KMS-11 (cell line): ENCODE results near the gene TERT.
"Not testable (repeated sequence)": the region's sequence is repeated elsewhere in the genome, so short reads cannot be mapped to it uniquely, and the experiment has no call there.

Experiments used
- H2AFZ ChIP-seq: fragments of 200-600 bp; sonication (generic); 2 replicates; pipeline ENCODE4 v1.6.1; 2016; ENCODE audit warnings: antibody characterized with exemption, mixed run types, low read depth
- H3K27ac ChIP-seq: fragments of 200-600 bp; sonication (generic); 2 replicates; pipeline ENCODE4 v1.6.1; 2016; ENCODE audit warnings: mild to moderate bottlenecking, mixed run types
- H3K27me3 ChIP-seq: fragments of 200-600 bp; sonication (generic); 2 replicates; pipeline ENCODE4 v1.6.1; 2017; ENCODE audit warnings: mild to moderate bottlenecking, low read depth, mixed run types, moderate library complexity; ENCODE audit not compliant: insufficient read depth
- H3K36me3 ChIP-seq: fragments of 200-600 bp; sonication (generic); 2 replicates; pipeline ENCODE4 v1.6.1; 2017; ENCODE audit warnings: mild to moderate bottlenecking, mixed run types; ENCODE audit not compliant: insufficient read depth
- H3K4me1 ChIP-seq: fragments of 200-600 bp; sonication (generic); 2 replicates; pipeline ENCODE4 v1.6.1; 2016; ENCODE audit warnings: mild to moderate bottlenecking, low read depth, mixed run types; ENCODE audit not compliant: poor library complexity, severe bottlenecking
- H3K4me2 ChIP-seq: fragments of 200-600 bp; sonication (generic); 2 replicates; pipeline ENCODE4 v1.7.0; 2016; ENCODE audit warnings: mild to moderate bottlenecking, mixed run types
- H3K4me3 ChIP-seq: fragments of 200-600 bp; sonication (generic); IDR thresholded peaks from 2 replicates; pipeline ENCODE4 v1.6.1; 2017; ENCODE audit warnings: low read depth, low read length, mixed read lengths; ENCODE audit not compliant: insufficient read depth
- H3K79me2 ChIP-seq: fragments of 200-600 bp; sonication (generic); 2 replicates; pipeline ENCODE4 v1.6.1; 2016; ENCODE audit warnings: low read depth, mixed run types; ENCODE audit not compliant: insufficient read depth
- H3K9ac ChIP-seq: fragments of 200-600 bp; sonication (generic); 2 replicates; pipeline ENCODE4 v1.6.1; 2016; ENCODE audit warnings: mild to moderate bottlenecking, mixed run types
- H4K20me1 ChIP-seq: fragments of 200-600 bp; sonication (generic); 2 replicates; pipeline ENCODE4 v1.6.1; 2016; ENCODE audit warnings: mild to moderate bottlenecking, mixed run types; ENCODE audit not compliant: insufficient read depth
- TF ChIP-seq, protein P1 (sequence below): fragments of 200-600 bp; sonication (generic); conservative IDR thresholded peaks from 2 replicates; pipeline ENCODE4 v1.6.1; 2017; ENCODE audit warnings: low read depth, mild to moderate bottlenecking, antibody characterized with exemption, low read length, moderate library complexity, mixed read lengths

The TERT gene

GRCh38 chr5:1231354-1231905, 63.4 kb downstream of the TERT start:
- no peak overlapping the region for H3K4me3 ChIP-seq
- H3K27me3 ChIP-seq = peaks cover under 1% of the 10 kb centered on the region; the same call in 1 of the 2 replicates
- H3K9ac ChIP-seq = no peak overlapping the region

DNA sequence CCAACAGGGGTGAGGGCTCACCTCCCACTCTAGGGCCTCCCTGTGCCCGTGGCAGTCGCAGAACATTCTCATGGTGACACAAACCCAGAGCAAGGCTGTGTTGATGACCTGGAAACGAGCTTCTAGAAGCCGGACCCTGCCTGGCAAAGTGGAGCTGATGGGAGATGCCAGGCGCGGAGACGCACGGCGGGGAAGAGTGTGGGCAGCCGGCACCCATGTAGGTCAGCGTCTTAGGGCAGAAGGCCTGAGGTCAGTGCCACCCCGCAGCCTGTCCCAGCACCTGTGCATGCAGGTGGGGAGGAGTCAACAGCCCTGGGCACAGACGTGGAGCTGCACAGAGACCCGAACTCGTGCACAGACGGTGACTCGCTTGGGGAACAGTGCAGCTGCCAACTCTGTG, 64.3 kb downstream of the TERT start:
- Histone ChIP-seq H3K36me3 (no peaks in the 10 kb centered on the region), H3K4me3 (no peak overlapping the region), H3K79me2 (no peaks in the 10 kb centered on the region), H3K9ac (no peak overlapping the region), H3K4me2 (no peak overlapping the region), H3K27ac (no peak overlapping the region), H2AFZ (no peak overlapping the region), H3K27me3 (peaks cover 5% of the 10 kb centered on the region; the same call in 1 of the 2 replicates), H3K4me1 (no peaks in the 10 kb centered on the region), H4K20me1 (no peaks in the 10 kb centered on the region)
- TF ChIP-seq, protein P1, sequence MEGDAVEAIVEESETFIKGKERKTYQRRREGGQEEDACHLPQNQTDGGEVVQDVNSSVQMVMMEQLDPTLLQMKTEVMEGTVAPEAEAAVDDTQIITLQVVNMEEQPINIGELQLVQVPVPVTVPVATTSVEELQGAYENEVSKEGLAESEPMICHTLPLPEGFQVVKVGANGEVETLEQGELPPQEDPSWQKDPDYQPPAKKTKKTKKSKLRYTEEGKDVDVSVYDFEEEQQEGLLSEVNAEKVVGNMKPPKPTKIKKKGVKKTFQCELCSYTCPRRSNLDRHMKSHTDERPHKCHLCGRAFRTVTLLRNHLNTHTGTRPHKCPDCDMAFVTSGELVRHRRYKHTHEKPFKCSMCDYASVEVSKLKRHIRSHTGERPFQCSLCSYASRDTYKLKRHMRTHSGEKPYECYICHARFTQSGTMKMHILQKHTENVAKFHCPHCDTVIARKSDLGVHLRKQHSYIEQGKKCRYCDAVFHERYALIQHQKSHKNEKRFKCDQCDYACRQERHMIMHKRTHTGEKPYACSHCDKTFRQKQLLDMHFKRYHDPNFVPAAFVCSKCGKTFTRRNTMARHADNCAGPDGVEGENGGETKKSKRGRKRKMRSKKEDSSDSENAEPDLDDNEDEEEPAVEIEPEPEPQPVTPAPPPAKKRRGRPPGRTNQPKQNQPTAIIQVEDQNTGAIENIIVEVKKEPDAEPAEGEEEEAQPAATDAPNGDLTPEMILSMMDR = no peak

More at GRCh38 chr5:1231354-1231905, 63.4 kb downstream of the TERT start:
- H3K79me2 ChIP-seq = no peaks in the 10 kb centered on the region
- H3K4me2 ChIP-seq = no peak overlapping the region
- H2AFZ ChIP-seq = no peak overlapping the region
- no peaks in the 10 kb centered on the region for H3K4me1 ChIP-seq
- no peak overlapping the region for H3K27ac ChIP-seq
- TF ChIP-seq, protein P1 = no peak
- no peaks in the 10 kb centered on the region for H4K20me1 ChIP-seq
- H3K36me3 ChIP-seq = no peaks in the 10 kb centered on the region

DNA sequence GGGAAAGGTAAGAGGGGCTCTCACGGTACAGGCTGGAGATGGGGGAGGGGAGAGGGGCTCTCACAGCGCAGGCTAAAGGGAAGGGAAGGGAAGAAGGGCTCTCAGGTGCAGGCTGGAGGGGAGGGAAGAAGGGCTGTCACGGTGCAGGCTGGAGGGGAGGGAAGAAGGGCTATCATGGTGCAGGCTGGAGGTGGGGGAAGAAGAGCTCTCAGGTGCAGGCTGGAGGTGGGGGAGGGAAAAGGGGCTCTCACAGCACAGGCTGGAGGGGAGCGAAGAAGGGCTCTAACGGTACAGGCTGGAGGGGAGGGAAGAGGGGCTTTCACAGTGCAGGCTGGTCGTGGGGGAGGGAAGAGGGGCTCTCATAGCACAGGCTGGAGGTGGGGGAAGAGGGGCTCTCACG, 65.0 kb downstream of the TERT start:
- Histone ChIP-seq H3K27me3 (peaks cover 5% of the 10 kb centered on the region; the same call in 1 of the 2 replicates), H3K4me1 (no peaks in the 10 kb centered on the region)
- TF ChIP-seq, protein P1 = no peak

GRCh38 chr5:1229023-1229422, 65.8 kb downstream of the TERT start:
- H3K27me3 ChIP-seq, H2AFZ ChIP-seq, H3K9ac ChIP-seq: not testable (repeated sequence)

More for the DNA sequence above, 65.0 kb downstream of the TERT start:
- Histone ChIP-seq H2AFZ (no peak overlapping the region), H3K4me3 (no peak overlapping the region), H3K36me3 (no peaks in the 10 kb centered on the region), H3K4me2 (no peak overlapping the region), H3K9ac (no peak overlapping the region), H3K27ac (no peak overlapping the region), H4K20me1 (no peaks in the 10 kb centered on the region), H3K79me2 (no peaks in the 10 kb centered on the region)

GRCh38 chr5:1228120-1228519, 66.7 kb downstream of the TERT start:
- H2AFZ ChIP-seq = no peak overlapping the region
- no peaks in the 10 kb centered on the region for H4K20me1 ChIP-seq
- H3K27ac ChIP-seq = no peak overlapping the region
- H3K36me3 ChIP-seq = no peaks in the 10 kb centered on the region
- no peaks in the 10 kb centered on the region for H3K4me1 ChIP-seq
- no peaks in the 10 kb centered on the region for H3K79me2 ChIP-seq
- H3K27me3 ChIP-seq = peaks cover 5% of the 10 kb centered on the region; the same call in 1 of the 2 replicates
- no peak overlapping the region for H3K9ac ChIP-seq
- no peak overlapping the region for H3K4me2 ChIP-seq
- TF ChIP-seq, protein P1 = no peak
- H3K4me3 ChIP-seq = no peak overlapping the region

More at GRCh38 chr5:1229023-1229422, 65.8 kb downstream of the TERT start:
- not testable (repeated sequence) for H3K4me1 ChIP-seq, H3K36me3 ChIP-seq, H3K4me3 ChIP-seq, H3K27ac ChIP-seq, H4K20me1 ChIP-seq, H3K4me2 ChIP-seq, H3K79me2 ChIP-seq
